GM12865 (cell line): ENCODE data around the gene PEAR1.

Source experiments
- DNase-seq: peaks from one replicate; pipeline ENCODE4 v3.0.0; 2010; ENCODE audit warnings: low read depth
- H3K4me3 ChIP-seq: 2 replicates; pipeline ENCODE4 v1.5.1; 2011; ENCODE audit warnings: mild to moderate bottlenecking, low read depth, low read length, control low read depth
- CTCF ChIP-seq: IDR thresholded peaks from 2 replicates; pipeline ENCODE4 v1.5.1; 2011; ENCODE audit warnings: low read length, control low read depth, low read depth, inconsistent platforms; ENCODE audit not compliant: insufficient read depth; ENCODE audit errors: missing control alignments

The PEAR1 gene

GRCh38 chr1:156885880-156886355 lies 7.6 kb upstream of the PEAR1 start:
- TF ChIP-seq CTCF: no peak
- DNase-seq: no peak
- H3K4me3 ChIP-seq: no peak overlapping the region

- no peak overlapping the region for H3K4me3 ChIP-seq
- no peak for TF ChIP-seq CTCF
- DNase-seq: no peak
These were observed 6.8 kb upstream of the PEAR1 start for GRCh38 chr1:156886583-156887281.

- no peak for TF ChIP-seq CTCF
- no peak for DNase-seq
- H3K4me3 ChIP-seq: no peak overlapping the region
These were observed 6.2 kb upstream of the PEAR1 start for GRCh38 chr1:156887317-156887716.

- no peak overlapping the region for H3K4me3 ChIP-seq
- TF ChIP-seq CTCF: no peak
- no peak for DNase-seq
These were observed 5.8 kb upstream of the PEAR1 start for GRCh38 chr1:156887734-156888133.

GRCh38 chr1:156889802-156890580 lies 3.5 kb upstream of the PEAR1 start:
- TF ChIP-seq CTCF: peak; percentile 88
- peak; percentile 81 for DNase-seq
- H3K4me3 ChIP-seq: no peak overlapping the region

- DNase-seq: peak; percentile 84
- peak; percentile 83 for TF ChIP-seq CTCF
- H3K4me3 ChIP-seq: no peak overlapping the region
These were observed 1.1 kb upstream of the PEAR1 start for GRCh38 chr1:156892190-156893047.
